Aorta (tissue), 5 donors: ENCODE data around the gene ROPN1L. TPM values are rescaled to one million over a fixed set of nuclear protein-coding genes. Genes with fewer than 3 reads are reported as not detected.
"Not testable (repeated sequence)": the region's sequence is repeated elsewhere in the genome, so short reads cannot be mapped to it uniquely, and the experiment has no call there.

ENCODE experiments used
- ATAC-seq: fragments of 200-7000 bp; cut with Tn5 transposase; one replicate; pipeline ENCODE4 v1.9.1; 2022; ENCODE audit warnings: moderate library complexity; ENCODE audit not compliant: low FRiP score
- DNase-seq, 2 donors: peaks; one replicate each; pipeline ENCODE4 v3.0.0-alpha.2; 2020
- H3K27ac ChIP-seq, 2 donors: one replicate each; pipeline ENCODE4 v1.5.1; 2013; ENCODE audit warnings: low read length in 2 of 2, mild to moderate bottlenecking in 2 of 2, moderate library complexity in 2 of 2, control low read depth in 1 of 2, inconsistent platforms in 1 of 2, low read depth in 1 of 2
- H3K27me3 ChIP-seq, 2 donors: one replicate each; pipeline ENCODE4 v1.6.1; 2013; ENCODE audit warnings: control low read depth in 1 of 2, low read length in 1 of 2, mild to moderate bottlenecking in 1 of 2, moderate library complexity in 1 of 2; ENCODE audit not compliant: insufficient read depth in 2 of 2, control insufficient read depth in 1 of 2
- H3K36me3 ChIP-seq, 2 donors: one replicate each; pipeline ENCODE4 v1.6.1; 2013; ENCODE audit warnings: control low read depth in 1 of 2, low read length in 1 of 2, mild to moderate bottlenecking in 1 of 2; ENCODE audit not compliant: insufficient read depth in 2 of 2, control insufficient read depth in 1 of 2
- H3K4me1 ChIP-seq, 2 donors: one replicate each; pipeline ENCODE4 v1.6.1; 2013; ENCODE audit warnings: low read length in 2 of 2, control low read depth in 1 of 2, mild to moderate bottlenecking in 1 of 2, moderate library complexity in 1 of 2; ENCODE audit not compliant: insufficient read depth in 2 of 2, control insufficient read depth in 1 of 2
- H3K4me3 ChIP-seq, 2 donors: one replicate each; pipeline ENCODE4 v1.5.1; 2013; ENCODE audit warnings: low read length in 2 of 2, control low read depth in 1 of 2, mild to moderate bottlenecking in 1 of 2
- H3K9me3 ChIP-seq: one replicate; pipeline ENCODE4 v1.6.1; 2013; ENCODE audit warnings: mild to moderate bottlenecking, low read length; ENCODE audit not compliant: control insufficient read depth
- WGBS, 2 donors: extraction: QIAGEN DNeasy Blood & Tissue Kit; methylation state at CpG; one replicate each; pipeline ENCODE4 v1.1.7; 2013; 5-methylcytosine and 5-hydroxymethylcytosine counted together
- intact Hi-C, 2 donors: fragments of 100-400 bp; cut with DNase I; formaldehyde crosslinking; loops; one replicate each; pipeline versions ENCODE4 v1.14.2 to v1.15.0; 2022
- polyA plus RNA-seq, 2 donors: library from polyadenylated mRNA; stranded (reverse); fragments of 200-250 nt; gene quantifications; one replicate each; pipeline ENCODE4 v1.2.3, GENCODE V29; 2013
- total RNA-seq, 2 donors: library from RNA; stranded (reverse); fragmentation: NEBNext Ultra II Directional; extraction: Animal tissue kit (Norgen Biotek cat#: 25700); gene quantifications; one replicate each; pipeline ENCODE4 v1.2.1, GENCODE V29; 2021
- donor health status: healthy with polysubstance abuse.
- donor health status: Bipolar disorder and iron deficiency.
- donor health status: DM: no; HTN: no; CAD: no.
- donor health status: DM: no; HTN: no; CAD: no.
- donor health status: DM: yes; HTN: yes; CAD: no.

The ROPN1L gene
- total and polyA plus RNA-seq, 4 donors = 0.68 to 0.88 TPM; not detected in 2

- ATAC-seq (peak; percentile 67), DNase-seq (no peak)
- H3K27me3 ChIP-seq = no peaks in the 10 kb centered on the region
- no peaks in the 10 kb centered on the region for H3K4me1 ChIP-seq
- 87% methylated on average over 10 of the region's 10 CpGs for WGBS, 2 donors
- H3K36me3 ChIP-seq = no peaks in the 10 kb centered on the region
- H3K9me3 ChIP-seq = no peaks in the 10 kb centered on the region
- no peak overlapping the region for H3K4me3 ChIP-seq
- intact Hi-C loops = no loop called here
- H3K27ac ChIP-seq = no peak overlapping the region
These were observed 44.2 kb downstream of the ROPN1L start for GRCh38 chr5:10485897-10486296.

GRCh38 chr5:10486511-10487344, 45.0 kb downstream of the ROPN1L start:
- WGBS, 2 donors = 93 to 94% methylated on average over 29 of the region's 29 CpGs
- ATAC-seq = no peak

GRCh38 chr5:10488144-10488543, 46.5 kb downstream of the ROPN1L start:
- ATAC-seq (no peak), DNase-seq (no peak)
- Histone ChIP-seq H3K4me1 (no peaks in the 10 kb centered on the region), H3K4me3 (no peak overlapping the region), H3K36me3 (no peaks in the 10 kb centered on the region), H3K27ac (no peak overlapping the region), H3K27me3 (no peaks in the 10 kb centered on the region), H3K9me3 (no peaks in the 10 kb centered on the region)
- intact Hi-C loops = no loop called here
- WGBS, 2 donors = 92 to 95% methylated on average over 6 of the region's 6 CpGs

More at GRCh38 chr5:10486511-10487344, 45.0 kb downstream of the ROPN1L start:
- H3K27ac ChIP-seq = no peak overlapping the region
- intact Hi-C loops = no loop called here
- no peaks in the 10 kb centered on the region for H3K27me3 ChIP-seq
- no peaks in the 10 kb centered on the region for H3K4me1 ChIP-seq
- H3K4me3 ChIP-seq = no peak overlapping the region
- no peaks in the 10 kb centered on the region for H3K9me3 ChIP-seq
- H3K36me3 ChIP-seq = no peaks in the 10 kb centered on the region
- DNase-seq = peak in 1 of 2 donors; percentile 57

GRCh38 chr5:10489810-10490426, 48.2 kb downstream of the ROPN1L start:
- Histone ChIP-seq H3K36me3 (no peaks in the 10 kb centered on the region), H3K4me3 (no peak overlapping the region), H3K27ac (no peak overlapping the region), H3K9me3 (no peaks in the 10 kb centered on the region), H3K4me1 (no peaks in the 10 kb centered on the region), H3K27me3 (no peaks in the 10 kb centered on the region)
- WGBS, 2 donors = 78 to 81% methylated on average over 8 of the region's 8 CpGs
- intact Hi-C loops = no loop called here
- DNase-seq = no peak
- no peak for ATAC-seq

- DNase-seq = peak in 1 of 2 donors; percentile 32
- 64 to 66% methylated on average over 14 of the region's 14 CpGs for WGBS, 2 donors
- Histone ChIP-seq H3K4me3 (no peak overlapping the region), H3K4me1 (no peaks in the 10 kb centered on the region), H3K9me3 (no peaks in the 10 kb centered on the region), H3K27me3 (no peaks in the 10 kb centered on the region), H3K36me3 (no peaks in the 10 kb centered on the region), H3K27ac (no peak overlapping the region)
- ATAC-seq = no peak
- intact Hi-C loops = no loop called here
These were observed 49.4 kb downstream of the ROPN1L start for GRCh38 chr5:10490927-10491672.

- ATAC-seq = no peak
- DNase-seq = peak in 1 of 2 donors; percentile 37
These were observed 50.0 kb downstream of the ROPN1L start for GRCh38 chr5:10491673-10492026.

GRCh38 chr5:10493884-10494283, 52.2 kb downstream of the ROPN1L start:
- no peak for ATAC-seq
- Histone ChIP-seq H3K27ac (no peak overlapping the region), H3K36me3 (no peaks in the 10 kb centered on the region), H3K9me3 (no peaks in the 10 kb centered on the region), H3K4me3 (no peak overlapping the region), H3K27me3 (no peaks in the 10 kb centered on the region), H3K4me1 (no peaks in the 10 kb centered on the region)
- DNase-seq = no peak
- WGBS, 2 donors = 92 to 96% methylated on average over 4 of the region's 4 CpGs
- intact Hi-C loops = no loop called here

More at GRCh38 chr5:10491673-10492026, 50.0 kb downstream of the ROPN1L start:
- 87 to 94% methylated on average over 9 of the region's 9 CpGs for WGBS, 2 donors
- no peaks in the 10 kb centered on the region for H3K4me1 ChIP-seq
- intact Hi-C loops = no loop called here
- H3K4me3 ChIP-seq = no peak overlapping the region
- H3K27ac ChIP-seq = no peak overlapping the region
- no peaks in the 10 kb centered on the region for H3K9me3 ChIP-seq
- H3K36me3 ChIP-seq = no peaks in the 10 kb centered on the region
- H3K27me3 ChIP-seq = no peaks in the 10 kb centered on the region

- H3K4me1 ChIP-seq, H3K27me3 ChIP-seq, H3K9me3 ChIP-seq, H3K4me3 ChIP-seq, ATAC-seq, H3K36me3 ChIP-seq, intact Hi-C loops, H3K27ac ChIP-seq: not testable (repeated sequence)
- WGBS, 2 donors = 84 to 91% methylated on average over 6 of the region's 6 CpGs
- peak in 1 of 2 donors; percentile 19 for DNase-seq
These were observed 52.8 kb downstream of the ROPN1L start for GRCh38 chr5:10494497-10494896.
